EL (cell line): ENCODE data around the gene GPAT2.
"Not testable (repeated sequence)": the region's sequence is repeated elsewhere in the genome, so short reads cannot be mapped to it uniquely, and the experiment has no call there.

Experiments used
- DNase-seq: peaks from one replicate; pipeline ENCODE4 v3.0.0-alpha.2; 2016

The GPAT2 gene

GRCh38 chr2:96064047-96064675, 29.4 kb upstream of the GPAT2 start:
- DNase-seq = not testable (repeated sequence)

DNA sequence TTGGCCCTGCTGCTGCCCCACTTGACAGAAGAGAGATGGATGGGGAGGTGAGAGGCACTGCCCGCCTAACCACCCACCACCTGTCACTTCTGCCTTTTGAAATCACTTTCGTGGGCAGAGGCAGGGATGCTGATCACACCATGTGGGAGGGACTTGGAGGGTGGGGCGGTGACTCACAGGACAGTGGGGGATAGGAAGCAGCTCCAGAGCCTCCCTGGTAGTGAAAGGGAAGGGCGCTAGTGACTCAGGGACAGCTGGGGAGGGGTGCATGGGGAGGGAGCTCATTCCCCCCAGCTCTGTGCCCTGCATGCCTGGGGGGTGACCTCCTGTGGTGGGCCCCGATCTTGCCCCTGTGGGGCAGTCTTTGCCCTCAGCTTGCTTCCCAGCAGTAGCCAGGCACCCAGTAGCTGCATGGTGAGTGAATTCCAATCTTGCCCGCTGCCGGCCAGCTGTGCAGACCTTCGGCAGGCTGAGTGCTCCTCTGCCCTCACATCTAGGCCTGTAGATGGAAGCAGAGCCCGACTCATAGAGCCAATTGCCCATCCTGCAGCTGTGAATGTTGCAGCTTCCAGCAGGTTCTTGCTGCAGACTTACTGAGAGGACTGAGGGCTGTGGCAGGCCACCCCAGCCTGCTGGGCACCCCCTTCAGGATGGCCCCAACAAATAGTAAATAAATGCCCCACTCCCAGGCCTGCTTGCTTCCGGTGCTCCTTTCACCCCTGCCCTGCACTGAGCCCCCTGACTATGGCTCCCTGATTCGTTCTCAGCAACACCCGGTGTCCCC, 28.6 kb upstream of the GPAT2 start:
- DNase-seq = peak; percentile 84

GRCh38 chr2:96062483-96062882, 27.8 kb upstream of the GPAT2 start:
- not testable (repeated sequence) for DNase-seq

DNA sequence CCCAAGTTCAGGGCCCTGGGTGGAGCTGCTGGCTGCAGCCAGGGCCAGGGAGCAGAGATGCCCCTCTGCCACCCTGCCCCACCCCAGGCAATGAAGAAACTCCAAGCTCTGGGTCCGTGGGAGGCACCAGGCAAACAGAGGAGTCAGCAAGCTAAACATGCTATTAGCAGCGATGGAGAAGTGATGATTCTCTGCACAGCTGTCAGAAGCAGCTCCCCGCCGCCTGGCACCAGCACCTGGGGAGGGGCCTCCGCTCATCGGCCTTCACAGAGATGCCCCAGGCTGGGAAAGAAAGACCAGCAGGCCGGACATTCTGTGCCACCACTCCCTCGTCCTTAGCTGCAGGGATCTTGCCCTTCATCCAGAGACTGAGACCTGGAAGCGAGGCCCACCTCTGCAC, 27.2 kb upstream of the GPAT2 start:
- DNase-seq = not testable (repeated sequence)

GRCh38 chr2:96061197-96061817, 26.6 kb upstream of the GPAT2 start:
- not testable (repeated sequence) for DNase-seq

GRCh38 chr2:96060325-96060724, 25.6 kb upstream of the GPAT2 start:
- DNase-seq = not testable (repeated sequence)

DNA sequence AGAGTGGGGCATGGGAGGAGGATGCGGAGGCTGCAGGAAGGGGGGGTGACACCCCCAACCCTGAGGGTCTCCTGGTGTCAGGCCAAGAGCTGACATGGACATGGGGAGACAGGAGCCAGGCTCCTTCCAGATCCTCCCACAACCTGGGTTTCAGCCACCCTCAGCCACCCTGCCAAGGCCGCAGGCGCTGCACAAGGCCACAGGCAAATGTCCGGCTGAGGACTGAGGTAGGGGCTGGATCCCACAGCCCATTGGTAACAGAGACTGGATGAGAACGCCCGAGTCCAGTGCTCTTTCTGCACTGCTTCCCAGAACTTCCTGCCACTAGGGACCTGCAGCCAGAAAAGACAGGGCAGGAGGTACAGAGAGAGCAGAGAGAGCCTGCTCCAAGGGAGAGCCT, 24.7 kb upstream of the GPAT2 start:
- DNase-seq = not testable (repeated sequence)

DNA sequence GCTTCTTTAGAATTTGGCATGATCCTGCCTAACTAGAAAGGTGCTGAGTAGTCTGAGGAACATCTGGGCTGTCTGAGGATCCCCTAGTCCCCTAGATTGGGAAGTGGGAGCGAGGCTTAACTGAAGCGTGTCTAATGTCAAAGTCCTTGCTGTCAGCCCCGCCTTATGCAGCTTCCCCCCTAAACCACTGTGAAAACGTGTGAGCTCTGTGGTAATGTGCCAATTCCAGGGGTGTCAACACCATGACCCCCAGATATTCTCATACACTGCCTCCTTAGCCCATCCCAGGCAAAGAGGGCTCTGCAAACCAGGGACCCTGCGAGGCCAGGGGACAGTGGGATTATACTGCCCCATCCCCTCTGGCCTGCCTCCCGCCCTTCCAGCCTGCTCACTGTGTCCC, 21.1 kb upstream of the GPAT2 start:
- not testable (repeated sequence) for DNase-seq

DNA sequence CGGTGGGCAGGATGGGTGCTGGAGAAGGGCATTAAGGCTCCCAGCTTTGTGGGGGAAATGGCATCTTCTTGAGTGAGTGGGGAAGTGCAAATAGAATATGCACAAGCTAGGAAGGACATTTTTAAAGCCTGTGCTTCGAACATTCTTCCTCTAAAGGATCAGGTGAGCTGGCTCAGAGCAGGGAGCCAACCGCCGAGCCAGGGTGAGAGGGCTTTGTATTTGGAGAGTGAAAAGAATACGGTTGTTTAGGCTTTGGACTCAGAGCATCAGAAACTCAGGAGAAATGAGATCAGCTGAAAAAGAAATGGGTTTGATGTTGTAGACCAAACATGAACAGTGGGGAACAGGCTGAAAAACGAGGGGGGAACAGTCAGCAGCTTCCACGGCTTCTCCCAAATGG, 19.8 kb upstream of the GPAT2 start:
- DNase-seq = not testable (repeated sequence)

DNA sequence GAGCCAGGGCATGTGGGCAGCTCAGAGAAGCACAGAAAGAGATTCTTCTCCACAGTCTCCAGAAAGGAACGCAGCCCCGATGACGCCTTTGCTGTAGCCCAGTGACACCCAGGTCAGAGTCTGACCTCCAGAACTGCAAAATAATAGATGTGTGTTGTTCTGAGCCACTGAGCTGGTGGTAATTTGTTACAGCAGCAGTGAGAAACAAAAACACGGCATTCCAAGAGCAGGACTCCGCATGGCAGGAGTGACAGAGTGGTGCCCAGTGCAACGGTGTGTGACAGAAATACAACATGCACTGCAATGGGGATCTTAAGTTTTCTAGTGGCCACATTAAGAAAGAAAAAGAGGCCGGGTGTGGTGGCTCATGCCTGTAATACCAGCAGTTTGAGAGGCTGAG, 18.7 kb upstream of the GPAT2 start:
- not testable (repeated sequence) for DNase-seq

DNA sequence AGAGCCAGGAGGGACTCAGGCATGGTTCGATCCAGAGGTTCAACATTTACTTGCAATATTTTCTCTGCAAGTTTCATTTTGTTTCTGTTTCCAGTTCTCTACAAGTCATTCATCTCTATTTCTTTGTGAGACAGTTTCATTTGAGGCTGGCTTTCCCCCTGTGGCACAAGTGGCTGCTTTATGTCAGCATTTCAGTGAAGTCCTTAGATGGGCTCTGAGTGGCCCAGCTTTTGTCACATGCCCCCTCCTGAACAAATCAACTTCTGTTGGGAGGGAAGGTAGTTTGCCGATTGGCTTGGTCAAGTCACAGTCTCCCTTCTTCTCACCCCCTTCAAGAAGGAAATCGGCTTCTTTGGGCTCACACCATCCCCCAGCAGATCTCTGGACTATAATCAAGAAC, 17.9 kb upstream of the GPAT2 start:
- DNase-seq = not testable (repeated sequence)

GRCh38 chr2:96049917-96050262, 15.2 kb upstream of the GPAT2 start:
- DNase-seq = not testable (repeated sequence)

DNA sequence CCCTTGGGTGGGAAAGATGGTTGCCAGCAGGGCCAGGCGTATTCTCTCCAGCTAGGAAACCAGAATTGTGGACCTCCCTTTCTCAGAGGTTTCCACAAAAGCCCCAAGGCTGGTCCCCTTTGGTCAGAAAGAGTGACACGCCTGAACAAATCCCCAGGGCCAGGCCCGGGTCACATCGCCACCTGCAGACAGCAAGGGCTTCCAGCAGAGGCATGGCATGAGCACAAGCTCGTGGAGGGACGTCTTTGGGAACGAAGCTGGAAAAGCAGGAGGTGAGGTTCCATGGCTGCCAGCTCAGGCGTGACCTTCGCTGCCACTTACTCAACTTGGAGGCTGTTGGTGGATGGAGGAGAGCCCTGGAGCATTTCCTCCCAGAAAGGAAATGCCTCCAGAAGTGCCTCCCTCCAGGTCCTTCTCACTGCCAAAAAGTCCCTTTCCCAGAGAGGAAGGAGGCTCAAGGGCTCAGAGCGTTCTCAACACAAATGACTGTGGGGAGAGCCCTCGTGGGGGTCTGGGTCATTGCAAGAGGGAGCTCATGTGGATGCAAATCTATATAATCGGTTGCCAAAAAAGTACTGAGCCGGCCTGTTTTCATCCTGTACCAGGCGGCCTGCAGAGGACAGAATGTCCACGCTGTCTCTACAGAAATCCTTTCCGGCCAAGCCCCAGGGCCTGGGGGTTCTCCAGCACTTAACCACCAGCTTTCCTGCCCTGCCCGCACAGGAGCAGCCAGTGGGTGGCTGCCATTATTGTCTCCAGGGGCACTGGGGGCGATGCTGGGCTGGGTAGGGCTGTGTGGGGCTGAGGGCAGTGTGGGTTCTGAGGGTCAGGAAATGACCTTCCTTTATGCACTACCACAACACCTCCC, 14.6 kb upstream of the GPAT2 start:
- DNase-seq = not testable (repeated sequence)

DNA sequence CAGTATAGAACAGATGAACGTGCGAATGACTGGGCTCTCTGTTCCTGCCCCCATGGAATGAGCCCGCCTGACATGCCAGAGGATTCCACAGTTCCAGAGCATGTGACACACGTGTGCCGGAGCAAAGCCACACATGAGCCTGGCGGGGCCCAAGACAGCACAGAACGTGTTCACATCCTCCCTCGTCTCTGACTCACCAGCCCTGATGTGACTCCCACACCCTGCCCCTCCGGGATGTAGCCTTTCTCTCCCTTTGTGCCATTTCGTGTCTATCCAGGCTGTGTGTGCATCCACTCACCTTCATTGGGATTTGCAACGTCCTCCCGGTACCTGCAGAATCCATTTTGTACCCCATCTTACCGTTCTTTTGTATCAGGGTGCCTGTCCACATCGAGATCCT, 838 bp upstream of the GPAT2 start:
- DNase-seq = not testable (repeated sequence)

DNA sequence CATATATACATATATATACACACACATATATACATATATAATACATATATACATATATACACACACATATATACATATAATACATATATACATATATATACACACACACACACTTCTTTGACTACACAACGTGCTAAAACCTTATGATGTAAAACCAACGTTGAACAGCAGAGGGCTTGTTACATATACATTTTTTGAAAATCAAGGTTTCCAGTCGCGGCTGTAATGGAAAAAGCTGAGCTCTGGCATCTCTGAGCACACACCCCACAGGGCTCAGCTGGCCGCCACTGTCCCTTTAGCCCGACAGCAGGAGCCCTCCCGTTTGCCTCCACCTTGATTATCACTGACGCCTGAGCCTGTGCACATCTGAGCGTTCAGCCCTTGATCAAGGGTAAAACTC, 719 bp downstream of the GPAT2 start:
- not testable (repeated sequence) for DNase-seq

DNA sequence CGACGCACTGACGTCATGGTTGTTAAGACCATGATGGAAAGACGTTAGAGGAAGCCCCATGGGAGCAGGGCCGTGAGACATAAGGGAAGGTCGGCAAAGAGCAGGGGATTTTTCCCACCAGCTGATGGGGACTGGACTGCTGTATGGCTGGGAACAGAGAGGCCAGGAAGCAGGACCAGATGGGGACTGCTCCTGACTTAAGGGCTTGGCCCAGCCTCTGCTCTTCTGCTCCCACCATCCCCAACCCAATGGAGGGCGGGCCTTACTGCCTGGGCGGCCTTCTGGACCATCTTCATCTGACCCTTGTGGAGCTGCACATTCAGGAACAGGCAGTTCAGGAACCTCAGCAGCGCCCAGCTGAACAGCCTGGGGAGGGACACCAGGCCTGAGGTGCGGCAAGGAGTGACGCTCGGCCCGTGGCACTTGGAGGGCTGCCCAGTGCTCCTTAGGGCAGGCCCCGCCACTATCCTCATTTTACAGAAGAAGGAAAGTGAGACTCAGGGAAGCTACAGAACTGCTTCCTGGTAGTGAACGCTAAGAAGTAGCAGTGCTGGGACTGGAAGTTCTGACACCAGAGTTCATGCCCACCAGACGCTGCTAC, 6.9 kb downstream of the GPAT2 start:
- DNase-seq = not testable (repeated sequence)

DNA sequence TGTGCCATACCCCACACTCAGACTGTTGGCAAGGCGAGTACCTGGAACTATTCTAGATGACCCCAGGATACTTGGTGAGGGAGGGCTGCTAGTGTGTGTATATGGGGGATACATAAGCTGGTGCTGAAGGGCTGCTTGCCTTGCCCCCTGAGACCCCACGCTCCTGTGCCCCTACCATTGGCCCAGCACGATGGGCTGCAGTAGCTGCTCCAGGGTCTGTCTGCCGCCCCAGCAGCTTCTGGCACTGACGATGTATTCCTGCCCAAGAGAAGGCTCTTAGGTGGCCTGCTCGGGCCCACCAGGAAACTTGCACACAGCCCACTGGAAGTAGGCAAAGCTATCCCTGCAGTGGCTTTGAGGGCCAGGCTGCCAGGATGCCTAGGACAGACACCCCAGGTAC, 9.0 kb downstream of the GPAT2 start:
- not testable (repeated sequence) for DNase-seq

DNA sequence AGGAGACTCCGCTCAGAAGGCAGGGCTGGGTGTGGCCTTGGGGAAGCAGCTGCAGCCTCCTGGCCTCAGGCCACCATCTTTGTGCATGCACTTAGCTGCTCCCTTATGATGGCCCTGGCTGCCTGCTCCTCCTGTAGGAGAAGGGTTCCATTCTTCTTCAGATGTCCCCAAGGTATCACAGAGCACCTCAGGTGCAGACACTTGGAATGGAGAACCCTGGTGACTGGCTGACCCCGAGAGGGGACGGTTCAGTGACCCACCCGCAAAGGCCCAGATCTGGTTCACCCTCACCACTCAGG, 9.6 kb downstream of the GPAT2 start:
- no peak for DNase-seq

DNA sequence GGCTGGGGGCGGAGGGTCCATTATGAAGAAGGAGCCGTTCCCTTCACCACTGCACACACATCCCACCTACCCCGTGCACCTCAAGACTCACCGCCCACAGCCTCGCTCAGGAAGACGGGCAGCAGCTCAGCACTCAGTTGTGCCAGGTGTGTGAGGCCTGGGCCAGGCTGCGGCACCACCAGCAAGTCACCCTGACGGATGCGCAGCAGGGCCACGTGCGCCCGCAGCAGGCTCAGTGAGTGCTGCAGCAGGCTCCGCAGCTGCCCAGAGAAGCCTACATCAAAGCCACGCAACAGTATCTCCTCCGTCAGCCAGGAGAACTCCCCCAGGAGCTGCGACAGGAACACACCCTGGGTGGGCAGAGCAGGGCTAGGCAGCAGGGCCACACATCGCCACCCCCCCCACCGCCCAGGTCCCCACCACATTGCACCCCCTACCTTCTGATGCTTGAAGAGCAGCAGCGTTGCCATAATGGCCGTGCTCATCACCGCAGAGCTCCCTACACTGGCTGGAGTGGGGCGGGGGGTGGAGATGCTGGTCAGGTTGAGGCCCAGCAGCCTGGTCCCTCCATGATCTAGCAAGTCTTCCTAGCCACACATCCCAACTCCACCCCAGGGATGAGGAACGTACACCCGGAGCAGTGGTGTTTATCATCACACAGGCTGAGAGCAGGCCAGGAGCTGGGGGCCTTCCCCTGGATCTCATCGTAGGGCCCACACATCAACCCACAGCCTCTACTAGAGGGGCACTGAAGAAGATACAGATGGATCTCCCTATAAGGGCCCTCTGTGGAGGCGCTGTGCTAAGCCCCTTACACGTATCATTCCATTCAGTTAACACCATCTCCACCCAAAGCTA, 10.2 kb downstream of the GPAT2 start:
- DNase-seq = no peak

DNA sequence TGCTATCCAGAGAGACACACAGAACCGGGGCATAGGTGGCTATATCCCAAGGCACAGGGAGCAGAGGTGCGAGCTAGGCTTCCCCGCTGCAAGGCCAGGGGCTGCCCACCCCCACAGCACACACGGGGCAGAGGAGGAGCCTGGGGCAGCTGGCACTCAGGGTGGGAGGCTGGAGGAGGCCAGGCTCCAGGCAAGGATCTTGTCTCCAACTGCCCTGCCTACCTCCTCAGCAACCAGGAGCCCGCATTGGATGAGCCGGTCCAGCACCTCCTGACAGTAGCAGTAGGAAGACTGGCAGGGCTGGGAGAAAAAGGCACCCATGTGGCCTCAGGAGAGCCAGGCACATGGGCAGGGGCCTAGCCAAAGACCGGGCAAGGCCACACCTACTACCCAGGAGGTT, 11.0 kb downstream of the GPAT2 start:
- DNase-seq = not testable (repeated sequence)

DNA sequence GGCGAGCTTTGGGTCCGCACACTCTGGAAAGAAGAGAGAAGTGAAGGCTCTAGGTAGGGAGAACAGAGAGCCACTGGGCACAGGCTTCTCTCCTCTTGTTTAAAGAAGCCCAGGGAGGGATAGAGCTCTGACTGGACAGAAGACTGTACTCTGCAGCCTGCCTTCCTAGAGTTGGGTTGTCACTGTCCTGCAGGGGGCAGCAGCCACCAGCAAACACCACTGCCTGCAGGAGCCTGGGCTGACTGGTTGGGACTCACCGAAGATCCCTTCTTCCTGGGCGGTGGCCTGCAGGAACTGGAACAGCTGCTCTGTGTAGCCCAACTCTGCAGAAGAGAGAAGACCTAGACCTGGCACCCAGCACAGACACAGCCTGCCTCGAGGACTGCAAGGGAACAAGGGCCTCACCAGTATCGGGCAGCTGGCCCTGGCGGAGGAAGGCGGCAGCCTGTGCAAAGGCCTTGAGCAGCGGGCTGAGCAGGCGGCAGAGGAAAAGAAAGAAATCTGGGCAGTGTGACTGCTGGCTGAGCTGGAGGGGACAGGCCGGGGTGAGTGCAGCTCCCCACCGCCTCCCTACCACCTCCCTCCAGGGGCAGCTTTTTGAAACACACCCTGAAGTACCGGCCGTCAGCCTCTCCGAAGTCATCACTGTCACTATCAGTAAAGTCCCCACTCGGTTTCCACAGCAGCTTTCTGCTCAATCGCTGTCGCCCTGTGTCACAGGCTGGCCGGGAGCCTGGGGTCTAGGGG, 11.8 kb downstream of the GPAT2 start:
- peak; percentile 74 for DNase-seq
